Stimulated activated CD8-positive, alpha-beta memory T cell treated with anti-CD3 and anti-CD28 coated beads, Interleukin-2, amount 100 ng/mL, for 1 hour (primary cell): Measurements from ENCODE around the gene CHRM5.

Experiments
- DNase-seq, 2 donors: peaks; one replicate each; pipeline ENCODE4 v3.0.0-alpha.2; 2020; ENCODE audit warnings: low read depth in 2 of 2

The CHRM5 gene

DNA sequence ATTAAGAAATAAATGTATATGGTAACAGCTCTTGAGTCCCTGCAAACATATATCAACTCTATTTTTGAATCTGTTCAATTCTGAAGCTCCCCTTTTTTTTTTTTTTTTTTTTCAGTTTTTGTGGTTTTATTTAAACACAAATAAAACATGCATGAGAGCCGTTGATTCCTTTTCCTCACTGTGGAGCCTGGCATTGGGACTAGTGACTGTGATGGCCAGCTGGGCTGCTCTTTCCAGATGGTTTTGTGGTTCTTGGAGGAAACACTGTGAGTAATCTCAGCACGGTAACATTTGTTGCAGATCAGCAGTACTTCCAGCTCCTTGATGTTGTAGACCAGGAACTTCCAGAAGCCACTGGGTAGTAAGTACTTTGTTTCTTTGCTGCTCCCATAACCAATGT lies 117.4 kb downstream of the CHRM5 start:
- no peak for DNase-seq

DNA sequence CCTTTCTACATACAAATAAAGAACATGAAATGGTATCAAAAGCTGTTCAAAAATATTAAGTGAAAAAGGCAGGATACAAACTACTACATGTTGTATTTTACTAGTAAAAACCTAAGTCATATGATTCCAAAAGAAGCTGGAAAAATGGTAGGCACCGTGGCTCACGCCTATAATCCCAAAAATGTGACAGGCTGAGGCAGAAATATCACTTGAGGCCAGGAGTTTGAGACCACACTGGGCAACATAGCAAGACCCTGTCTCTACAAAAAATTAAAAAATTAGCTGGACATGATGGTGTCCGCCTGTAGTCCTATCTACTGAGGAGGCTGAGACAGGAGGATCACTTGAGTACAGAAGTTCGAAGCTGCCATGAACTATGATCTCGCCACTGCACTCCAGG lies 131.6 kb downstream of the CHRM5 start:
- no peak for DNase-seq

DNA sequence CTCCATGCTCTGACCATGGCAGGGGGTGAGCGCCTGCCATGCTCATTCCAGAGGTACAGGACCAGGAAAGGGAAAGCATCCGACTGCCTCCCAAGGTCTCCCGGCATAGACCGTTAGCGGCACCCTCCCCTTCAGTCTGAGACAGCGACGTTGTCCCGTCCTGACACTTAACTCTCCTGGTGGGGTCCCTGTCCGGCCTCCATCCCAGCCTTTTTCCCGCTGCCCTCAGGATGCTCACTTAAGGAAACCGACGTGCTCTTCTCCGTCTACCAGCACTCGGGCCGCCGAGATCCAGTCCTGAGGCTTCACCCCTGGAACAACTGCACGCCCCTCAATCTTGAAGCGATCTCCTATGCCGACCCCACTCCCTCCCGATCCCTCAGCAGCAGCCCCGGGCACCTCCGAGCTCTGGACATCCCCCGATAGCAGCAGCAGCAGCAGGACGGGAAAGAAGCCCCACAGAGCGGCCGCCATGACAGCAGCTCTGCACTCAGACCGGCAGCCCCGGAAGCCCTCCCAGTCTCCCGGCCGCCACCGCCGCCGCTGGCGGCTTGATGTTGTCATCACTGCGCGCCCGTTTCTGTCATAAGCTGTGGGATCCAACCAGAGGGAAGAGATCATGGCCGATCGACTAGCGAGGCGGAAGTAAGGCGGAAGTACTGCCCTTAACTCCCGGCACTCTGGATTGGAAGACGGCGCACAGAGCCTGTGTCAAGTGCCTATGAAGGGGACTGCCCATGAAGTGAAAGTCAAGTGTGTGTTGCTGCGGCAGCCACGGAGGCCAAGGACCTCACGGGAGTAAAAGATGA lies 133.3 kb downstream of the CHRM5 start, which contains the start of the genes EMC7 and PGBD4:
EMC7 (minus strand) TSS at position 497 of the 809 bp plus-strand sequence; CDS start at position 474, 23 bp downstream.
PGBD4 (plus strand) TSS at position 718 of the 809 bp plus-strand sequence. CDS start 449 bp downstream, outside the sequence.
- peak; percentile 98 to 100 for DNase-seq

DNA sequence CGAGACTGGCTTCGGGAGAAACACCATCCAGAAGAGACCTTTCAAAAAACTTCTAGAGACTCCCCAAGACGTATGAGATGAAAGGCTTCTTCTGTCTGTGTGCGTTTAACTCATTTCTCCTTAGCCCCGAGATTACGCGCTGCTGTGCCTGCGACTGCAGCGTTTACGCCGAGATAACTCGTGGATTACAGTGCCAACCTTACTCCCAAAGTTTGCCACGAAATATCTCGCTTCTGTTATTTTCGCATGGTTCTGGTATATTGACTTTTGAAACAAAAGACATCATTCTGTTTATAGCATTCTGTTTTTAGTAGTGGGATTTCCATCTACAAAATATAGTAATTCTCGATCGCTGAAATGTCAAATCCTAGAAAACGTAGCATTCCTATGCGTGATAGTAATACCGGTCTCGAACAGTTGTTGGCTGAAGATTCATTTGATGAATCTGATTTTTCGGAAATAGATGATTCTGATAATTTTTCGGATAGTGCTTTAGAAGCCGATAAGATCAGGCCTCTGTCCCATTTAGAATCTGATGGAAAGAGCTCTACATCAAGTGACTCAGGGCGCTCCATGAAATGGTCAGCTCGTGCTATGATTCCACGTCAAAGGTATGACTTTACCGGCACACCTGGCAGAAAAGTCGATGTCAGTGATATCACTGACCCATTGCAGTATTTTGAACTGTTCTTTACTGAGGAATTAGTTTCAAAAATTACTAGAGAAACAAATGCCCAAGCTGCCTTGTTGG lies 134.1 kb downstream of the CHRM5 start:
- no peak for DNase-seq

DNA sequence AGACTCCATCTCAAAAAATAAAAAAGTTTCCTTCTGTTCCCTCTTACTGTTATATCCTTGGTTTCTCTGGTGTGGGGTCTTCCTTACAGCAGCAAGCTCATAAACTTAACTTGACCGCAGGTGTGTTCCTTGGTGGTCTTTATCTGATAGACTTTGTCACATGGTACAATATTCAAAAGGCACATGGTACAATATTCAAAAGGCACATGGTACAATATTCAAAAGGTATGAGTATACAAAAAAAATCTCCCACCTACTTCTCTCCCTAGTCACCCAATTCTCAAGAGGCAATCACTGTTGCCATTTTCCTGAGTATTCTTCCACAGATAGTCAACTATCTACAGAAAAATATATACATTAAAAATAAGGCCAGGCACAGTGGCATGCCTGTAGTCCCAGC lies 138.1 kb downstream of the CHRM5 start:
- DNase-seq = no peak

DNA sequence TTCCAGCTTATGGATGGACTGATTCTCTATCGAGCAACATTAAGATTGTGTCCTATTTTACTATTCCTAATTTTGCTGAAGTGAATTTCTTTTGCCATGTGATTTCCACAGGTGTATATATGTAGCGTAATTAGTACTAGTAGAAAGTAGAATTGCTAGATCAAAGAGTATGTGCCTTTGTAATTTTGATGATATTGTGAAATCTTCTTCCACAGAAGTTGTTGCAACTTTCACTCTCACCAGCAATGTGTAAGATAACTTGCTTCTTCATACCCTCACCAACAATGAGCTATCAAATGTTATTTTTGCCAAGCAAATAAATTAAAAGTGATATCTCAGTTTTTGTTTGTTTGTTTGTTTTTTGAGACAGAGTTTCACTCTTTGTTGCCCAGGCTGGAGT lies 139.0 kb downstream of the CHRM5 start:
- DNase-seq = no peak

DNA sequence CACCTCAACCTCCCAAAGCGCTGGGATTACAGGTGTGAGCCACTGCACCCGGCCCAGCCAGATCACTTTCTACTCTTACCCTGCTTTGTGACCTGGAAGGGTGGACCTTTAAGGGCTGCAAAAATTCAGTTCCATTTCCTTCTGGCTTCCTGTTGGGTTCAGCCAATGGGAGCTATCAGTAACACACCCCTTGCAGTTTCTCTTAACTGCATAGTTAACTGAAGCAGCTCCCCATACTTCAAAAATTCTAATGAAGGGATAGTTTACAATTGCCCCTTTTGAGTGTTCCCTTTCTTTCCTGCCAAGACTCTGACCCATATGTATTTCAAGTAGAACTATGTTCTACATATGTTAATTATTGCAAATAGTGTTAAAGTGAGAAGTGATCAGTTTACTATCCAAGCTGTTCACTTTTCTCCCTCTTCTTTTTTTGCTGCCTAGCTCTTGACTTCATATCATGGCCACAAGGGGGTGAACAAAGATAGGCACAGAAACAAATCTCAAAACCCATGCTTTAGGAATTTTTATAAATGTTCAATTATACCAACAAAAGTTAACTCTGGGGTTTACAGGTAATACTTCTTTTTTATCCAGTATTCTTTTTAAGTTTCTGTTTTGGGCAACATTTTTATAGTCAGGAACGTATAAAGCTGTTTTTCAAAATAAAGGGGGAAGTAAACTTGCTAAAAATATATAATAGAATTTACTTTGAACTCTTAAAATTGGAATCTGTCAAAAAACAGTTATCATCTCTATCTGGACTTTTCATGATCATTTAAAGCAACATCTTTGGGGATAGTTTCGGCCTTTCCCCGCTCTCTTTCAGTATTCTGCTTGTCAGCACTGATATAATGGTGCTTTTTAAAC lies 141.7 kb downstream of the CHRM5 start:
- no peak for DNase-seq

DNA sequence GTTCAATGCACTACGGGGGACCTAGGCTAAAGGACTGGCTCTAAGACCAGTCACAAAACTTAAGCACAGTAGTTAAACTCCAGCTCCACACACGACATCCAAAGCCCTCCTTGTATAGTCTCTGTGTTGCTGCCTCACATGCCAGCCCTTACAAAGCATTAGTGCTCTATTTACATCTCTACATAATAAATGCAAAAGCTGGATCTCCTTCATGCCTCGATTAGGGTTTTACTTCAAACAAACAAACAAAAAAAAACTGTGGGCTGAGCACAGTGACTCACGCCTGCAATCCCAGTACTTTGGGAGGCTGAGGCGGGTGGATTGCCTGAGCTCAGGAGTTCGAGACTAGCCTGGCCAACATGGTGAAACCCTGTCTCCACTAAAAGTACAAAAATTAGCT lies 143.2 kb downstream of the CHRM5 start:
- DNase-seq = no peak

DNA sequence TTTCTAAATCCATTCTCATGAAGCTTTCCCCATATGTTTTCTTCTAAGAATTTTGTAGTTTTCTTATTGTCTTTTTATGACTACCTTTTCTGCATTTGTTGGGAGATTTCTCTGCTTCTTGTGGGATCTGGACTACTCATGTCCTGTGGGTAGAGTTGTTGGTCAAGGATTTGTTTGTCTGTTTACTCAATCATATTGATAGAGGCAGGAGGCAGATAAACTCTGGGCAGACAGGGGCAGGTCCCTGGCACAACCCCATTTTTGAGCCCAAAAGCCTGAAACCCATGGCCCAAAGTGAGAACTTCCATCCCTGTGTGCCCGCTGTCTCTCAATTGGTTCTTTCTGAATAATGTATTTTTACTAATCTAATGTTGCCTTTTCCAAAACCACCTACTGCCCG lies 145.9 kb downstream of the CHRM5 start:
- DNase-seq = no peak

DNA sequence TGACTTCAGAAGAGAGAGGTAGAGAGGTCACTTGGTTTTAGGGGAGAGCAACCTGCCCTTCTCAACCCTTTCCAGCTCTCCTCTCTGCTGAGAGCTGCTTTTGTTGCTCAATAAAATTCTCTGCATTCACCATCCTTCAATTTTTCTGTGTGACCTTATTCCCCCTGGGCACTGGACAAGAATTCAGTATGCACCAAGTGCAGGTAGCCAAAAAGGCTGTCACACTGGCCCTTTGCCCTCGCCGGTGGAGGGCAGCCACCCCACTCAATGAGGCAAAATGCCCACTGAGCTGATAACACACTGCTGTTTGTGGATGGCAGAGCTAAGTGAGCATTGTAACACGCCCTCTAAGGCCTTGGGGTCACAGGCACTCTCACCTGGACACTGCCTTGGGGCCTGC lies 146.4 kb downstream of the CHRM5 start:
- DNase-seq = no peak

DNA sequence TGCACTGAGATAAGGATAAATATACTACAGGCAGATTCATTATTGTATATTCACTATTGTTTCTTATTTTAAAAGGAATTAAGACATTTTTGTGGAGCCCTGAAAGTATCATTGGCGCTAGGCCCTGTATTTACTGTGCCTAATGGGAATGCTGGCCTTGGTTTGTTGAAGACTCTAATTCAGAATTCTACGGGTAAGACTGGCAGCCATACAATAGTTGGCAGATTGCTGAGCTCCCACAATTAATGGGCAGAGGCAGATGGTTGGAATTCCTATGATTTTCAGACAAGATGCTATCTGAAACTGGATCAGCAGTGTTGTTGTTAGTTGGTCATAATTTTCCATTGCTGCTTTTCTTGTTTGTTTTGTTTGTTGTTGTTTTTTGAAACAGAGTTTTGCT lies 148.3 kb downstream of the CHRM5 start:
- DNase-seq = no peak
